GM23338 (cell line): ENCODE measurements around the gene KEL. TPM values are rescaled to one million over a fixed set of nuclear protein-coding genes. Genes with fewer than 3 reads are reported as not detected.

Source experiments
- ATAC-seq: fragments of 200-7000 bp; cut with Tn5 transposase; 3 replicates; pipeline ENCODE4 v1.9.1; 2020
- DNase-seq: peaks from one replicate; pipeline ENCODE4 v3.0.0-alpha.2; 2015; ENCODE audit warnings: low spot score
- H2AFZ ChIP-seq: fragments of 200-600 bp; sonication (generic); 2 replicates; pipeline ENCODE4 v1.8.0; 2016; ENCODE audit warnings: antibody characterized with exemption, mild to moderate bottlenecking, moderate library complexity
- H3F3A ChIP-seq: fragments of 200-600 bp; sonication (generic); replicated peaks from 2 replicates; pipeline ENCODE4 v1.8.0; 2017; ENCODE audit warnings: antibody characterized with exemption, mixed run types, low read depth
- H3K27ac ChIP-seq: fragments of 200-600 bp; sonication (generic); 2 replicates; pipeline ENCODE4 v1.6.1; 2016; ENCODE audit warnings: low read depth
- H3K27me3 ChIP-seq: fragments of 200-600 bp; sonication (generic); 2 replicates; pipeline ENCODE4 v1.8.0; 2016; ENCODE audit warnings: mild to moderate bottlenecking, mixed run types, moderate library complexity; ENCODE audit not compliant: insufficient read depth
- H3K36me3 ChIP-seq: fragments of 200-600 bp; sonication (generic); 2 replicates; pipeline ENCODE4 v1.8.0; 2016; ENCODE audit warnings: mild to moderate bottlenecking; ENCODE audit not compliant: insufficient read depth
- H3K4me1 ChIP-seq: fragments of 200-600 bp; sonication (generic); 2 replicates; pipeline ENCODE4 v1.8.0; 2016; ENCODE audit warnings: mild to moderate bottlenecking, moderate library complexity; ENCODE audit not compliant: insufficient read depth
- H3K4me2 ChIP-seq: fragments of 200-600 bp; sonication (generic); 2 replicates; pipeline ENCODE4 v1.7.1; 2017; ENCODE audit warnings: mixed run types
- H3K4me3 ChIP-seq: fragments of 200-600 bp; sonication (generic); 2 replicates; pipeline ENCODE4 v1.6.1; 2016; ENCODE audit warnings: mixed run types
- H3K79me2 ChIP-seq: fragments of 200-600 bp; sonication (generic); replicated peaks from 2 replicates; pipeline ENCODE4 v1.8.0; 2017; ENCODE audit warnings: mild to moderate bottlenecking; ENCODE audit not compliant: insufficient read depth
- H3K9me2 ChIP-seq: fragments of 200-600 bp; sonication (generic); 2 replicates; pipeline ENCODE4 v1.8.0; 2017; ENCODE audit not compliant: insufficient read depth
- H4K20me1 ChIP-seq: fragments of 200-600 bp; sonication (generic); replicated peaks from 2 replicates; pipeline ENCODE4 v1.8.0; 2017; ENCODE audit warnings: mild to moderate bottlenecking; ENCODE audit not compliant: insufficient read depth
- H3K27ac Mint-ChIP-seq: 2 replicates; pipeline ENCODE4 v1.8.0; 2020; ENCODE audit warnings: inconsistent platforms, mild to moderate bottlenecking, moderate library complexity, mixed read lengths
- H3K27me3 Mint-ChIP-seq: 3 replicates; pipeline ENCODE4 v1.8.0; 2022; ENCODE audit warnings: low read depth, mild to moderate bottlenecking, moderate library complexity, mixed read lengths, inconsistent platforms; ENCODE audit not compliant: insufficient read depth, poor library complexity
- H3K36me3 Mint-ChIP-seq: 3 replicates; pipeline ENCODE4 v1.8.0; 2021; ENCODE audit warnings: low read depth, mild to moderate bottlenecking, inconsistent platforms, moderate library complexity, mixed read lengths
- H3K4me1 Mint-ChIP-seq: 3 replicates; pipeline ENCODE4 v1.8.0; 2020; ENCODE audit warnings: mild to moderate bottlenecking, inconsistent platforms, mixed read lengths
- H3K4me3 Mint-ChIP-seq: 3 replicates; pipeline ENCODE4 v1.8.0; 2021; ENCODE audit warnings: moderate library complexity, mild to moderate bottlenecking, inconsistent platforms, mixed read lengths
- H3K9me3 Mint-ChIP-seq: 3 replicates; pipeline ENCODE4 v1.8.0; 2020; ENCODE audit warnings: moderate library complexity, mild to moderate bottlenecking, inconsistent platforms, mixed read lengths
- CREB1 ChIP-seq: fragments of 250-450 bp; sonication (Bioruptor Pico); IDR thresholded peaks from 2 replicates; pipeline ENCODE4 v1.5.0; 2020; ENCODE audit warnings: low read depth, mild to moderate bottlenecking, moderate library complexity
- CTCF ChIP-seq, 2 experiments: fragments of 200-600 bp in 1 of 2; sonication (generic) in 1 of 2; conservative IDR thresholded peaks; 2 replicates each; pipeline versions ENCODE4 v1.5.1 to v1.6.1; 2016 to 2017; ENCODE audit warnings: antibody characterized with exemption in 2 of 2, low read depth in 2 of 2, mild to moderate bottlenecking in 2 of 2, moderate library complexity in 1 of 2
- ETS1 ChIP-seq: IDR thresholded peaks from 2 replicates; pipeline ENCODE4 v1.6.1; 2016; ENCODE audit warnings: antibody characterized with exemption
- EZH2 ChIP-seq: fragments of 200-600 bp; sonication (generic); IDR thresholded peaks from one replicate; pipeline ENCODE4 v1.8.0; 2017; ENCODE audit warnings: antibody characterized with exemption, mild to moderate bottlenecking, low read depth; ENCODE audit not compliant: unreplicated experiment
- EZH2phosphoT487 ChIP-seq: fragments of 200-600 bp; sonication (generic); IDR thresholded peaks from one replicate; pipeline ENCODE4 v1.8.1; 2018; ENCODE audit warnings: antibody characterized with exemption; ENCODE audit not compliant: unreplicated experiment
- JUNB ChIP-seq: IDR thresholded peaks from one replicate; pipeline ENCODE4 v1.6.1; 2016; ENCODE audit warnings: antibody characterized with exemption; ENCODE audit not compliant: unreplicated experiment
- NANOG ChIP-seq: IDR thresholded peaks from 2 replicates; pipeline ENCODE4 v1.6.1; 2016; ENCODE audit warnings: antibody characterized with exemption, borderline replicate concordance
- POLR2AphosphoS5 ChIP-seq: IDR thresholded peaks from 2 replicates; pipeline ENCODE4 v1.6.1; 2016; ENCODE audit warnings: antibody characterized with exemption, low read depth
- REST ChIP-seq: IDR thresholded peaks from one replicate; pipeline ENCODE4 v1.6.1; 2018; ENCODE audit warnings: antibody characterized with exemption; ENCODE audit not compliant: unreplicated experiment
- STAT1 ChIP-seq: IDR thresholded peaks from one replicate; pipeline ENCODE4 v1.6.1; 2016; ENCODE audit warnings: antibody characterized with exemption; ENCODE audit not compliant: unreplicated experiment
- ZNF114 ChIP-seq: fragments of 250-450 bp; sonication (Bioruptor Pico); IDR thresholded peaks from 2 replicates; pipeline ENCODE4 v1.5.0; 2020; ENCODE audit warnings: mild to moderate bottlenecking, moderate library complexity
- ZNF331 ChIP-seq: fragments of 250-450 bp; sonication (Bioruptor Pico); IDR thresholded peaks from 2 replicates; pipeline ENCODE4 v1.5.0; 2020; ENCODE audit warnings: low read depth, mild to moderate bottlenecking, moderate library complexity
- ZNF462 ChIP-seq: fragments of 250-450 bp; sonication (Bioruptor Pico); IDR thresholded peaks from 2 replicates; pipeline ENCODE4 v1.5.0; 2020; ENCODE audit warnings: mild to moderate bottlenecking, moderate library complexity
- polyA plus RNA-seq: library from polyadenylated mRNA; unstranded; fragments of >200 nt; fragmentation: Nextera tagmentation; extraction: Ambion mirVana; gene quantifications from 2 replicates; pipeline ENCODE4 v1.2.1, GENCODE V29; 2016
- total RNA-seq: library from RNA; depleted of rRNA; stranded (reverse); fragments of >200 nt; shearing (Covaris generic); gene quantifications from 2 replicates; pipeline ENCODE4 v1.2.3, GENCODE V29; 2014

The KEL gene
- total and polyA plus RNA-seq, 2 experiments from 2014 or later, result 1.2 to 3.6 TPM

- Histone ChIP-seq H3K79me2 (no peaks in the 10 kb centered on the region), H2AFZ (no peak overlapping the region), H3F3A (no peaks in the 10 kb centered on the region), H3K4me3 (no peak overlapping the region), H3K27me3 (no peaks in the 10 kb centered on the region), H3K27ac (no peak overlapping the region), H3K9me2 (peaks cover 8% of the 10 kb centered on the region), H4K20me1 (no peaks in the 10 kb centered on the region), H3K36me3 (0 out of 2 replicates have a peak, but pooled peaks cover 15% of the 10 kb centered on the region), H3K4me1 (no peaks in the 10 kb centered on the region), H3K4me2 (no peak overlapping the region)
- H3K36me3 Mint-ChIP-seq, result peaks cover 5% of the 10 kb centered on the region; the same call in 2 of the 3 replicates
- TF ChIP-seq ZNF462 (CRISPR knock-in tag), result no peak
- TF ChIP-seq EZH2phosphoT487, result no peak
- no peak for TF ChIP-seq REST
- TF ChIP-seq CTCF (conservative IDR thresholded peaks at IDR 0.05; ENCODE audit: low read depth in 2 of 2), result no peak
- no peak for TF ChIP-seq STAT1
- TF ChIP-seq CREB1, result no peak
- TF ChIP-seq ZNF114 (CRISPR knock-in tag), result no peak
- no peak for TF ChIP-seq EZH2
- no peak for TF ChIP-seq NANOG
- TF ChIP-seq ETS1, result no peak
- no peak for TF ChIP-seq ZNF331 (CRISPR knock-in tag)
- no peak for TF ChIP-seq POLR2AphosphoS5
- TF ChIP-seq JUNB, result no peak
- H3K4me1 Mint-ChIP-seq, result 0 out of 3 replicates have a peak, but pooled peaks cover 2% of the 10 kb centered on the region
- no peak overlapping the region for H3K4me3 Mint-ChIP-seq
- H3K27ac Mint-ChIP-seq, result no peak overlapping the region
- DNase-seq (no peak), ATAC-seq (no peak)
- H3K27me3 Mint-ChIP-seq, result peaks cover 5% of the 10 kb centered on the region
- peaks cover 35% of the 10 kb centered on the region for H3K9me3 Mint-ChIP-seq
These were observed 55.5 kb downstream of the KEL start for GRCh38 chr7:142906643-142907042.
